GM19467 (cell line): ENCODE results near the gene CXorf49B.
"Not testable (repeated sequence)": the region's sequence is repeated elsewhere in the genome, so short reads cannot be mapped to it uniquely, and the experiment has no call there.

ENCODE experiments used
- ATAC-seq: cut with Tn5 transposase; IDR thresholded peaks from one replicate; pipeline ENCODE4 v1.9.1; 2021; ENCODE audit warnings: mild to moderate bottlenecking, moderate library complexity; ENCODE audit not compliant: unreplicated experiment

Gene CXorf49B

DNA sequence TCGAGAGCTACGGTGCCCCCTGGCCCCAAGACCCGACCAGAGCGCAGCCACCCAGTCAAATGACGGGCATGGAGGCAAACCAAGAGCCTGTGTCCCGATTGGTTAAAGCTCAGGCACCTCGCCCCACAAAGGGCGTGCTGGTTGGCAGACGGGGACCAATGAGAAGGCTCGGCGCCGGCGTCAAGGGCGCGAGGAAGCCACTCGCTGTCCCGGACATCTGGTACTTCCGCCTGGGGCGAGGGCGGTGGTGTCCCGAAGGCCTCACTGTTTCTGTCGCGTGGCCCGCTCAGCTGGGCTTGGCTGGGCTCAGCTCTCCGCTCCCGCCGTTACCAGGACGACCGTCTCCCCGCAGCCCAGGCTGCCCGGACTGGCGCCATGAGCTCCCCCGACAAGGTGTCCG lies at the start of gene CXorf49B:
Gene CXorf49B (plus strand): TSS at position 301 of the 400 bp plus-strand sequence. CDS start 75 bp downstream, at position 376.
- ATAC-seq: not testable (repeated sequence)

DNA sequence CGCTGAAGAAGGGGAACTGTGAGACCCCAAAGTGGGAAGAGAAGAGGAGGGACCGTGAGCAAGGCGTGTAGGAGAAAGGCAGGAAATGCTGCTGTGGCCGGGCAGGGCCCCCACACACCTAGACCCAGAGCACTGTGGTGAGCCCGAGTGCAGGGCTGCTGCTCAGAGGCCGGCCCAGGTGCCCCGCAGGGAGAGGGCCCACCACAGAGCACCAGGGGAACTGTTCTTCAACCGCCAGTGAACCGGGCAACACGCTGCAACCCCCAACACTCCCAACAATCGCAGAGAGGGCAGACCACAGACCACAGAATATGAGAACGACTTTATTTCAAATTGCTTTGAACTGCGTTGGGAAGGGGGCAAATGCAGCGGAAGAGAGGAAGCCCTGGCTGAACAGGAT lies 49.1 kb upstream of the CXorf49B start:
- not testable (repeated sequence) for ATAC-seq

DNA sequence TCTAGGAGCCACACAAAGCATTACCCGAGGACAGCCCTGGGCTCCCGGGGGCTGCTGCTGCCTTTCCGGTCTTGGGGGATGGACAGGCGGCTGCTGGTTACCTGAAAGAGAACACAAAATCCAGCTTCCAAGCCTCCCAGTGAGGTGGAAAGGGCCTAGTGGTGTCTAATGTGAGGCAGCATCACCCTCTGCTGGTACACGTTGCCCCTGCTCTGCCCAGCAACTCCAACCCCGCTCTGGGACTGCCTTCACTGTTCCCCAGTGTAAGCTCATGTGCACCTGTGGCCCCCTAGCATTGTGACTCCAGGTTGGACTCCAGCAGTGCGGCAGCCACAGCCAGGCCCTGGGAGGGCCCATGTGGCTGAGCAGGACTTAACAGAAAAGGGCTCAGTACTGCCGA lies 47.6 kb upstream of the CXorf49B start:
- not testable (repeated sequence) for ATAC-seq

DNA sequence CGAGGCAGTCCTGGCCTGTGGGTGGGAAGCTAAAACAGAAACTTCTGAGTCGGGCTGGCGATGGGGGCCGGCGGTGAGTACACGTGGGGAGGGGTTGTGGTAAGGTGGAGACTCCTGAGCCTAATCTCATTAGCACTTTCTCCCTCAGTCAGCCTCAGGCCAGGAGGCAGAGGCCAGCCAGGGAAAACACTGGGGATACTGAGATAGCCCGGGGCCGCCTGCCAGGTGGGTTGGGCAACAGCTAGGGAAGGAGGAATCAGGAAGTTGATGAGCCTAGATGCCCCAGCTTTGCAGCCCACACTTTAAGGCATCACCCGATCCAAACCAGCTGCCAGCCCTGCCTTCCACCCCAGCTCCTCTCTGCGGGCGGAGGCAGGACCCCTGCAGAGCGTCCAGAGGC lies 46.8 kb upstream of the CXorf49B start:
- not testable (repeated sequence) for ATAC-seq

DNA sequence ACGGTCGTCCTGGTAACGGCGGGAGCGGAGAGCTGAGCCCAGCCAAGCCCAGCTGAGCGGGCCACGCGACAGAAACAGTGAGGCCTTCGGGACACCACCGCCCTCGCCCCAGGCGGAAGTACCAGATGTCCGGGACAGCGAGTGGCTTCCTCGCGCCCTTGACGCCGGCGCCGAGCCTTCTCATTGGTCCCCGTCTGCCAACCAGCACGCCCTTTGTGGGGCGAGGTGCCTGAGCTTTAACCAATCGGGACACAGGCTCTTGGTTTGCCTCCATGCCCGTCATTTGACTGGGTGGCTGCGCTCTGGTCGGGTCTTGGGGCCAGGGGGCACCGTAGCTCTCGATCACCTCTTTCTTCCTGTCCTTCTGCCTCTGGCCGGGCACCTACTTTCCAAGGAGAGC lies 45.0 kb upstream of the CXorf49B start, which contains the start of gene CXorf49:
Gene CXorf49 (minus strand): TSS at position 101 of the 400 bp plus-strand sequence. CDS start 134 bp downstream, outside the sequence.
- not testable (repeated sequence) for ATAC-seq

DNA sequence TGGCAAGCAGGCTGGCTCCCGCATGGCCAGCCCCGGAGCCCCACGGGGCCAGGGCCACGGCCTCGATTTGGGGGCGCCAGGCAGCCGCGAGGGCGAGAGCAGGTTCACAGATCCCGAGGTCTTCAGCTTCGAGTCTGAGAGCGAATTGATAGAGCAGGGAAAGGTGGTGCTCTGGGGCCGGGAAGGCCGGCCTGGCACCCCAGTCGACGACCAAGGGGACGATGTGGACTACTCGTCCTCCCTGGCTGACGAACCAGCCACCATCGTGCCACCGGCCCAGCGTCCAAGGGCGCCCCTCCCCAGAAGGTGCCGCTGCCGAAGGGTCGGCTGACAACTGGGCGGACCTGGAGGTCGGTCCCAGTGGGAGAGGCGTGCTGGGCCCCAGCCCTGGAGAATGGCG lies 44.0 kb upstream of the CXorf49B start:
- not testable (repeated sequence) for ATAC-seq

DNA sequence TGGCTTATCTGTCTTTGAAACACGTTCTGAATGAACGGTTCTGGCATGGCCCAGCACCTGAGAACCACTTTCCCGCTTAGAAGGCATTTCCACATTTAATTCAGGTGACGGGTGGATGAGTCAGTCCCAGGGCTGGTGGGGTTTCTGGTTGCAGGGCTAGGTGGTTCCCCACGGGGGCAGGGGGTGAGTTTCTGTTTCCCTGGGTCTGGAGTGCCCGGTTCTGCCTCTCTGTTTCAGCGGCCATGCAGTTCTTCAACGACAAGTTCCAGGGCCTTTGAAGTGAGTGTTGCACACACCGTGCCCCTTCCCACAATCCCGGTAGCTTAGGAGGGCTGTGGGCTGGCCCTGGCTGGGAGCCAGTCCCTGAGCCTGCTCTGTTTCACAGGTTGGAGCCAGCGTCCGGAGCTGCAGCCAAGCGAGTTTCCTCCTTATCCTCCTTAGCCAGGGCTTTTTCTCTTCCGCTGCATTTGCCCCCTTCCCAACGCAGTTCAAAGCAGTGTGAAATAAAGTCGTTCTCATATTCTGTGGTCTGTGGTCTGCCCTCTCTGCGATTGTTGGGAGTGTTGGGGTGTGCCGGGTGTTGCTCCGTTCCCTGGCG lies 42.8 kb upstream of the CXorf49B start:
- not testable (repeated sequence) for ATAC-seq

DNA sequence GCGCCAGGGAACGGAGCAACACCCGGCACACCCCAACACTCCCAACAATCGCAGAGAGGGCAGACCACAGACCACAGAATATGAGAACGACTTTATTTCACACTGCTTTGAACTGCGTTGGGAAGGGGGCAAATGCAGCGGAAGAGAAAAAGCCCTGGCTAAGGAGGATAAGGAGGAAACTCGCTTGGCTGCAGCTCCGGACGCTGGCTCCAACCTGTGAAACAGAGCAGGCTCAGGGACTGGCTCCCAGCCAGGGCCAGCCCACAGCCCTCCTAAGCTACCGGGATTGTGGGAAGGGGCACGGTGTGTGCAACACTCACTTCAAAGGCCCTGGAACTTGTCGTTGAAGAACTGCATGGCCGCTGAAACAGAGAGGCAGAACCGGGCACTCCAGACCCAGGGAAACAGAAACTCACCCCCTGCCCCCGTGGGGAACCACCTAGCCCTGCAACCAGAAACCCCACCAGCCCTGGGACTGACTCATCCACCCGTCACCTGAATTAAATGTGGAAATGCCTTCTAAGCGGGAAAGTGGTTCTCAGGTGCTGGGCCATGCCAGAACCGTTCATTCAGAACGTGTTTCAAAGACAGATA lies 2.4 kb upstream of the CXorf49B start:
- ATAC-seq: not testable (repeated sequence)

DNA sequence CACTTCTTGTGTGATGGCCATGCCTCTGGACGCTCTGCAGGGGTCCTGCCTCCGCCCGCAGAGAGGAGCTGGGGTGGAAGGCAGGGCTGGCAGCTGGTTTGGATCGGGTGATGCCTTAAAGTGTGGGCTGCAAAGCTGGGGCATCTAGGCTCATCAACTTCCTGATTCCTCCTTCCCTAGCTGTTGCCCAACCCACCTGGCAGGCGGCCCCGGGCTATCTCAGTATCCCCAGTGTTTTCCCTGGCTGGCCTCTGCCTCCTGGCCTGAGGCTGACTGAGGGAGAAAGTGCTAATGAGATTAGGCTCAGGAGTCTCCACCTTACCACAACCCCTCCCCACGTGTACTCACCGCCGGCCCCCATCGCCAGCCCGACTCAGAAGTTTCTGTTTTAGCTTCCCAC lies 1.7 kb downstream of the CXorf49B start:
- ATAC-seq: not testable (repeated sequence)

DNA sequence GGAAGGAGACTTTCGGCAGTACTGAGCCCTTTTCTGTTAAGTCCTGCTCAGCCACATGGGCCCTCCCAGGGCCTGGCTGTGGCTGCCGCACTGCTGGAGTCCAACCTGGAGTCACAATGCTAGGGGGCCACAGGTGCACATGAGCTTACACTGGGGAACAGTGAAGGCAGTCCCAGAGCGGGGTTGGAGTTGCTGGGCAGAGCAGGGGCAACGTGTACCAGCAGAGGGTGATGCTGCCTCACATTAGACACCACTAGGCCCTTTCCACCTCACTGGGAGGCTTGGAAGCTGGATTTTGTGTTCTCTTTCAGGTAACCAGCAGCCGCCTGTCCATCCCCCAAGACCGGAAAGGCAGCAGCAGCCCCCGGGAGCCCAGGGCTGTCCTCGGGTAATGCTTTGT lies 2.5 kb downstream of the CXorf49B start:
- not testable (repeated sequence) for ATAC-seq

DNA sequence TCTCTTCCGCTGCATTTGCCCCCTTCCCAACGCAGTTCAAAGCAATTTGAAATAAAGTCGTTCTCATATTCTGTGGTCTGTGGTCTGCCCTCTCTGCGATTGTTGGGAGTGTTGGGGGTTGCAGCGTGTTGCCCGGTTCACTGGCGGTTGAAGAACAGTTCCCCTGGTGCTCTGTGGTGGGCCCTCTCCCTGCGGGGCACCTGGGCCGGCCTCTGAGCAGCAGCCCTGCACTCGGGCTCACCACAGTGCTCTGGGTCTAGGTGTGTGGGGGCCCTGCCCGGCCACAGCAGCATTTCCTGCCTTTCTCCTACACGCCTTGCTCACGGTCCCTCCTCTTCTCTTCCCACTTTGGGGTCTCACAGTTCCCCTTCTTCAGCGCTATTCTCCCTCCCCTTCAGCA lies 4.0 kb downstream of the CXorf49B start:
- not testable (repeated sequence) for ATAC-seq

DNA sequence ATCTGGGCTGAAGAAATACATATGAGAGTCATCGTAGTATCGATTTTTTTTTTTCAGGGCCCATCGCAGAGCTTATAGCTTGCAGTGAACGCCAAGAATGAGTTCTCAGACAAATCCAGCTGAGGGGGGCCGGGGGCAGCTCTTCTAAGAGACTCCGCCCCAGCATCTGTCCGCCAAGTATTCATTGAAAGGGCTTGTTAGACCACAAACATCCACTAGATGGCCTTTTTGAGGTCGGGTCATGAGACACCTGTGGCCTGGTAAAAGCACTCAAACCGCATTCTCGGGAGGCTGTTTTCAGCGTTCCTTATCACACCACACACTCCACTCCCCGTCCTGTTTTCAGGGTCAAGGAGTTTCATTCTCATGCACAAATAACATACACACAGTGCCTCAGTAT lies 15.2 kb downstream of the CXorf49B start:
- not testable (repeated sequence) for ATAC-seq

DNA sequence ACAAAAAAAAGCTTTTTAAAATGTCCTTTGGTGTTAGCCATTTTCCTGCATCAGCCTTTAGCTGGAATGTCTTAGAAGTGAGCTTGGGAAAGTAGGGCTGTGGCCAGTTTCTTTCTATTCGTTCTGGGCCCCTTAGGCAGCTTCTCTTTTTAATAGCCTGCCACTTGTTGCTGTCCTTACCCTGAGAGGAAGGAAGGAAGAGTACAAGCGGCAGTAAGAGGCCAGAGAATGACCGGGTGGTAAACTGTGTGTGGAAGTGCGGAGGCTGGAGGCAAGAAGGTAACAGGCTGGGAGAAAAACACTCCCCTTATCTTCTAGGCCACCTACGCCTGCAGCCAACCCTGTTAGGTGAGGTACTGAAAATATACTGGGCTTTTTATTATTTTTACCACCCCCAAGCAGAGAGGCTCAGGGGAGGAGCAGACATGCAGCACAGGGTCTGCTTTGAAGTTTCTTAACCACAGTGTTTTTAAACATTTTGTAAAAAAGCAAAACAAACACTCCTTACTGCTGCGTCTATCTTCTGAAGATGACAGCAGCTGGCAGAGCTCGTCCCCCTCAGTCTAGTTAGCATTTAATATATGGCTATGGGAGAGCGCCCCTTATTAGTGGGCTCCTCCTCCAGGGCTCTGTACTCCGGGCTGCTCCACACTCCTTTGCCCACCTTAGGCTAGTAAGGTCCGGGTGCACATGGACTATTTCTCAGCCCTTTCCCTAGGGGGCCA lies 19.2 kb downstream of the CXorf49B start:
- not testable (repeated sequence) for ATAC-seq

DNA sequence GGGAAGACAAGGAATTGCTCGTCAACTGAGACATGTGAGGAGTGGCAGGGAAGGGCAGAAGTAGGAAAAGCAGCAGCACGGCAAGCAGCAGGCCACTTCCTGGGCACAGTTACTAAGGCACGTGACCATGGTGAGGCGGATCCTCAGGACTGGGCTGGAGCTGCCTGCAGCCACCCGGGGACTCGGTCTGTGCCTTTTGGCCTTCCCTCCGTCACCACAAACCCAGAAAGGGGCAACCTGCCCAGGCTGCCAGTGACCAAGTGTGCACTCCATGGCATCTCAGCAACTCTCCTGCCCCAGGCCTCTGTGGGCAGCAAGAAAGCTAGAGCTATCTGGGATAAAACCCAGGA lies 19.8 kb downstream of the CXorf49B start:
- ATAC-seq: not testable (repeated sequence)

DNA sequence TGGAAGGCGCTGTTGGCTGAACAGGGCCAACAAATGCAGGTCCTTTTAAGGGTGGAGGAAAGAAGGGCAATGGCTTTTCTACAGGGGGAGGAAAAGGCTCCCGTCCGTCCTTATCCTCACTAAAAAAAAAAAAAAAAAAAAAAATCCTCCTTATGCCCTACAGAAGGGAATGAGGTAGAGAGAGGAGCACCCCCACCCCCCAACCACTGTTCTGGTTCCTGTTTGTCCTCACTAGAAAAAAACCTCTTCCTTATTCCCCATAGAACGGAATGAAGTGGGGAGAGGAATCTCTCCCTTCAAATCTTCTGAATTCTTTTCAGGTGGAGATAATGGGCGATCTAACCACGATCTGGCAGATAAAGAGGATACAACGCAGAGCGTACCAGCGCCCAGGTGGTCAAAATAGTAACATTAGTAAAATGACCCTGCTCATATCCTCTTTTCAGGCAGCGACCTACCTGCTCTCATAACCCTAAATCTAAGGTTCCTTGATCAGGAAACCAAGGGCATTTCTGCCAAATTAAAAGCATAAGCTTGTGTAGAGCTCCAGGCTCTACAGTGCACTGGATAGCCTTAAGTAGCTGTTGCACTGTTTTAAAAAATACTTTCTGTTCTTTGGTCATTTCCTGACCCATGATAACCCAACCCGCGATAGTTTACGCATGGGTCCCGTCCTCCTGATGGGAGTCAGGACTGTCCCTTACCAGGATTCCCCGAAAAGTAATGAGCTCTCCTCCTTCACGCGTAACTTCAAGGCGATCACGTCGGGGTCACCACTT lies 20.6 kb downstream of the CXorf49B start:
- not testable (repeated sequence) for ATAC-seq

DNA sequence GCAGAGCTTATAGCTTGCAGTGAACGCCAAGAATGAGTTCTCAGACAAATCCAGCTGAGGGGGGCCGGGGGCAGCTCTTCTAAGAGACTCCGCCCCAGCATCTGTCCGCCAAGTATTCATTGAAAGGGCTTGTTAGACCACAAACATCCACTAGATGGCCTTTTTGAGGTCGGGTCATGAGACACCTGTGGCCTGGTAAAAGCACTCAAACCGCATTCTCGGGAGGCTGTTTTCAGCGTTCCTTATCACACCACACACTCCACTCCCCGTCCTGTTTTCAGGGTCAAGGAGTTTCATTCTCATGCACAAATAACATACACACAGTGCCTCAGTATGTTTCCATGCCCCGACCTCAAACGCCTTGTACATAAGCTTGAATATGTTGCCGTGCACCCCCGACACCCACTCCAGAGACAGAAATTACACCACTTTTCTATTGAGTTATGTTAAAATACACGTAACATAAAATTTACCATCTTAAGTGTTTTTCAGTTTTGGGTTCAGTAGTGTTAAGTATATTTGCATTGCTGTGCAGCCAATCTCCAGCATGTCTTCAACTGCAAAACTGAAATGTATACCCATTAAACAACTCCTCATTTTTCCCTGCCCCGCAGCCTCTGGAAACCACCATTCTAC lies 21.3 kb downstream of the CXorf49B start:
- ATAC-seq: not testable (repeated sequence)

DNA sequence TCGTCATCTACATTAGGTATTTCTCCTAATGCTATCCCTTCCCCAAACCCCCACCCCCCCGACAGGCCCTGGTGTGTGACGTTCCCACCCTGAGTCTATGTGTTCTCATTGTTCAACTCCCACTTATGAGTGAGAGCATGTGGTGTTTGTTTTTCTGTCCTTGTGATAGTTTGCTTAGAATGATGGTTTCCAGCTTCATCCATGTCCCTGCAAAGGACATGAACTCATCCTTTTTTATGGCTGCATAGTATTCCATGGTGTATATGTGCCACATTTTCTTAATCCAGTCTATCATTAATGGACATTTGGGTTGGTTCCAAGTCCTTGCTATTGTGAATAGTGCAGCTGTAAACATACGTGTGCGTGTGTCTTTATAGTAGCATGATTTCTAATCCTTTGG lies 43.3 kb downstream of the CXorf49B start:
- ATAC-seq: not testable (repeated sequence)

DNA sequence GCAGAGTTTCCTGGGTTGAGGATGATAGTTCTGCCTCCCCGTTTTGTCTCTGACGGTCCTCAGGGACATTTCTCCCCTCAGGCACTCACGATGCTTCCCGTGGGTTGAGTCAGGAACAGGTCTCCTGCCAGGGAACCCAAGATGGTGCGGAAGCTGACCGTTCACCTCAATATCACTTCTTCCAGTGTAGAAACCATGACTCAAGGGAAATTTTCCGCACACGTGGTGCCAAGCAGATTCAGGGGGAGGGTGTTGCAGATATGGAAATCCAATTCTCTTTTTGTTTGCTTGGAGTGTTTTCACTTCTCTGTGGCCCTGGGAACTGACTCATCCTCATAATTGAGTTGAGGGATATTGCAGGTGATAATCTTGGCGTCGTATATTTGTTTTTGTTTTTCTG lies 46.7 kb downstream of the CXorf49B start:
- no peak for ATAC-seq

DNA sequence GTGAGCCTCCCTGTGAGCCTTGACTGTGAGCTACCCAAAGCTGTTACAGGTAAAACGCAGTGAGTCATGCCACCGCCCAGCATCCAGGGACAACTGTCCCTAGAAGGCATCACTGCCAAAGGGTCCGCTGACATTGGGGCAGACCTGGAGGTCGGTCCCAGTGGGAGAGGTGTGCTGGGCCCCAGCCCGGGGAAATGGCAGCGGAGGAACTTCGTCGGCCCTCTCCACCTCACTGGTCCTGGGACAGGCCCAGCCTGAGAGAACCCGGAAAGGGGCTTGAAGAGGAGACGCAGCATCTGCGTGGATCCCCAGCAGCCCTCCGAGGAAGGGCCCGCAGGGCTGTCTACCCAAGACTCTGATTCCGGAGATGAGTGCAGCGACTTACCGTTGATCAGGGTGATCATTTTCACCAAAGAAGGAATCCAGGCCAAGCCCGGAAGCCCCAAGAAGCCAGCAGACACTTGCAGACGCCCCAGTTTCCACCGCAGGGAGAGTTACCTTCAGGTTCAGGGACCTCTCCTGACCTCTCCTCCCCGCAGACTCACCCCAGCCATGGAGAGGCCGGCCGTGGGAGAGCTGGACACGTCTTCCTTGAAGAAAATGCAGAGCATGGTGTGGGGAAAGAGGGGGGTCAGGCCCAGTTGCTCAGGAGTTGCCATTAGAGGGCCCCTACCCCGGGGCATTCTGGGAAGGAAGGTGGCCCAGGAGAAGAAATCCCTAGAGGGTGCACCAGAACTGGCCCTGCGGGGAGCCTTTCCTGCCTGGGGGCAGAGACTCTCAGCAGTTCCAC lies 51.2 kb downstream of the CXorf49B start:
- ATAC-seq: no peak
